Mucosa of stomach (tissue), 1 donor: ENCODE results near the gene SRP68.
"Not testable (repeated sequence)": the region's sequence is repeated elsewhere in the genome, so short reads cannot be mapped to it uniquely, and the experiment has no call there.

Source experiments
- H3K27me3 ChIP-seq: one replicate; pipeline ENCODE4 v1.7.0; 2013; ENCODE audit warnings: mild to moderate bottlenecking, low read length; ENCODE audit not compliant: control insufficient read depth, insufficient read depth
- H3K36me3 ChIP-seq: one replicate; pipeline ENCODE4 v1.7.0; 2013; ENCODE audit warnings: low read length; ENCODE audit not compliant: control insufficient read depth, insufficient read depth
- H3K4me1 ChIP-seq: one replicate; pipeline ENCODE4 v1.7.0; 2013; ENCODE audit warnings: mild to moderate bottlenecking, low read length; ENCODE audit not compliant: control insufficient read depth, insufficient read depth
- H3K4me3 ChIP-seq: one replicate; pipeline ENCODE4 v1.7.0; 2013; ENCODE audit warnings: low read length
- H3K9ac ChIP-seq: one replicate; pipeline ENCODE4 v1.7.0; 2013; ENCODE audit warnings: mild to moderate bottlenecking, low read length, moderate library complexity
- H3K9me3 ChIP-seq: one replicate; pipeline ENCODE4 v1.7.0; 2013; ENCODE audit warnings: mild to moderate bottlenecking, low read length, moderate library complexity; ENCODE audit not compliant: control insufficient read depth
- donor health status: Pancreatic carcinoma.

The SRP68 gene

DNA sequence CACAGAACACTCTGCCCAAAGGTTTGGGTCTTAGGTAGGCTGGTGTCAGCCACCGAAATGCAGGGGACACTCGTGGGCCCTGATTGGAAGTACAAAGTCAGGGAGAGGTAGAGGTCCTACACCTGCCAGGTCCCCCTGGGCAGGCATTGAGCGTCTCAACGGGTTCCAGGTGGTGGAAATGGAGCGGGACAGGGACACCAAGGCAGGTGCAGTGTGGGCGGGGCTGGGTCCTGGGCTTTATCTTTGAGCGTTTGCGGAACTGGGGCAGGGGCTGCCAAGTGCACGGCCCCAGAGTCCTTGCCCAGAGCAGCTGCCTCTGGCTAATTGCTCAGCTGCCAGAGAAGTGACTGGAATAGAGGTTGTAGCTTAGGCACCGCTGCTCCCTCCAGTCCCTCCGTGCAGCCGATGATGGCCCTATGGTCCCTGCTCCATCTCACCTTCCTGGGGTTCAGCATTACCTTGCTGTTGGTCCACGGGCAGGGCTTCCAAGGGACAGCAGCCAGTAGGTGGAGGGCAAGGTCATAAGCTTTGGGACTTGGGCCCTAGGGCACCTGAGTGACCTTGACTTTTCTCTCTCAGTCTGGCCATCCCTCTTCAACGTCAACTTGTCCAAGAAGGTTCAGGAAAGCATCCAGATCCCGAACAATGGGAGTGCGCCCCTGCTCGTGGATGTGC, 6.7 kb upstream of the SRP68 start, which contains the start of gene ZACN:
Gene ZACN (plus strand): TSS at position 323 of the 675 bp plus-strand sequence. CDS start 83 bp downstream, at position 406.
- Histone ChIP-seq H3K4me1 (peaks cover 22% of the 10 kb centered on the region), H3K9me3 (no peaks in the 10 kb centered on the region), H3K9ac (no peak within 1 kb of the TSS), H3K4me3 (no peak within 1 kb of the TSS), H3K36me3 (no peaks in the 10 kb centered on the region), H3K27me3 (peaks cover 67% of the 10 kb centered on the region)

DNA sequence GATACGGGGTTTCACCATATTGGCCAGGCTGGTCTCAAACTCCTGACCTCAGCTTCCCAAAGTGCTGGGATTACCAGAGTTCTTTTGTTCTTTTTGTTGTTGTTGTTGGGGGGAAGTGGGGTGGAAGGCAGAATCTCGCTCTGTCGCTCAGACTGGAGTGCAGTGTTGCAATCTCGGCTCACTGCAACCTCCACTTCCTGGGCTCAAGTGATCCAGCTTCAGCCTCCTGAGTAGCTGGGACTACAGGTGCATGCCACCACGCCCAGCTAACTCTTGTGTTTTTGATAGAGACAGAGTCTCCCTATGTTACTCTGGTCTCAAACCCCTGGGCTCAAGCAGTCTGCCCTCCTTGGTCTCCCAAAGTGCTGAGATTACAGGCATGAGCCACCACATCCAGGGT, 6.1 kb upstream of the SRP68 start:
- peaks cover 22% of the 10 kb centered on the region for H3K4me1 ChIP-seq
- not testable (repeated sequence) for H3K4me3 ChIP-seq, H3K36me3 ChIP-seq, H3K9ac ChIP-seq, H3K9me3 ChIP-seq
- H3K27me3 ChIP-seq: peaks cover 73% of the 10 kb centered on the region

DNA sequence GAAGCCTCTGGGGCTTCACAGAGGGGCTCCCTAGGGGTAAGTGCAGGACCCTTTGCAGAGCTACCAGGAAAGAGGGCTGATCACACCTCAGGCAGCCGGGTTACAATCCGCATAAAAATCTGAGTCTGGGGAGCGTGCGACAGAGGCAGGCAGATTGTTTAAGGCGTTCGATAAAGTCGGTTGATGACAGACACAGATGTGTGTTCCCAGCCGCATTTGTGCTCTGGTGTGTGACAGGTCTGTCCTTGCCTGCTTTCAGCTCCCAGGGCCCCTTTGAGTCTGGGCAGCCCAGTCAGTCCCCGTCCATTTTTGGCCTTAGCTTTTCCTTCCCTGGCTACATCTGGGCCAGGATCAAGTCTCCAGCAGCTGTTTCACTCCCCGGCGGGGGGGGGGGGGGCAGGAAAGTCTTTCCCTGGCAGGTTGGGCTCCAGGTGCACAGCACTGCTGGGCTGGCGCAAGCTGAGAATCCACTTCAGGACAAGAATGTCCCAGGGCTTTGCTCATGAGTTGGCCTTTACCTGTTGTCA, 5.3 kb upstream of the SRP68 start:
- no peaks in the 10 kb centered on the region for H3K36me3 ChIP-seq
- H3K4me1 ChIP-seq: peaks cover 22% of the 10 kb centered on the region
- peaks cover 74% of the 10 kb centered on the region for H3K27me3 ChIP-seq
- no peak overlapping the region for H3K9ac ChIP-seq
- no peaks in the 10 kb centered on the region for H3K9me3 ChIP-seq
- H3K4me3 ChIP-seq: no peak overlapping the region

DNA sequence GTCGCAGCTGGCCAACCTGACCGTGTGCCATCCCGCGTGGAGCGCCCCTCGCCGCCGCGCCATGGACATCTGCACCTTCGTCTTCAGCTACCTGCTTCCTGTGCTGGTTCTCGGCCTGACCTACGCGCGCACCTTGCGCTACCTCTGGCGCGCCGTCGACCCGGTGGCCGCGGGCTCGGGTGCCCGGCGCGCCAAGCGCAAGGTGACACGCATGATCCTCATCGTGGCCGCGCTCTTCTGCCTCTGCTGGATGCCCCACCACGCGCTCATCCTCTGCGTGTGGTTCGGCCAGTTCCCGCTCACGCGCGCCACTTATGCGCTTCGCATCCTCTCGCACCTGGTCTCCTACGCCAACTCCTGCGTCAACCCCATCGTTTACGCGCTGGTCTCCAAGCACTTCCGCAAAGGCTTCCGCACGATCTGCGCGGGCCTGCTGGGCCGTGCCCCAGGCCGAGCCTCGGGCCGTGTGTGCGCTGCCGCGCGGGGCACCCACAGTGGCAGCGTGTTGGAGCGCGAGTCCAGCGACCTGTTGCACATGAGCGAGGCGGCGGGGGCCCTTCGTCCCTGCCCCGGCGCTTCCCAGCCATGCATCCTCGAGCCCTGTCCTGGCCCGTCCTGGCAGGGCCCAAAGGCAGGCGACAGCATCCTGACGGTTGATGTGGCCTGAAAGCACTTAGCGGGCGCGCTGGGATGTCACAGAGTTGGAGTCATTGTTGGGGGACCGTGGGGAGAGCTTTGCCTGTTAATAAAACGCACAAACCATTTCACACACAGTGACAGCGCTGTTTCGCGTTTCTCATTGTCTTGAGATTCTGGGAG, 4.7 kb upstream of the SRP68 start:
- Histone ChIP-seq H3K4me3 (no peak overlapping the region), H3K9ac (no peak overlapping the region), H3K36me3 (no peaks in the 10 kb centered on the region), H3K27me3 (peaks cover 74% of the 10 kb centered on the region), H3K4me1 (peaks cover 22% of the 10 kb centered on the region), H3K9me3 (no peaks in the 10 kb centered on the region)

DNA sequence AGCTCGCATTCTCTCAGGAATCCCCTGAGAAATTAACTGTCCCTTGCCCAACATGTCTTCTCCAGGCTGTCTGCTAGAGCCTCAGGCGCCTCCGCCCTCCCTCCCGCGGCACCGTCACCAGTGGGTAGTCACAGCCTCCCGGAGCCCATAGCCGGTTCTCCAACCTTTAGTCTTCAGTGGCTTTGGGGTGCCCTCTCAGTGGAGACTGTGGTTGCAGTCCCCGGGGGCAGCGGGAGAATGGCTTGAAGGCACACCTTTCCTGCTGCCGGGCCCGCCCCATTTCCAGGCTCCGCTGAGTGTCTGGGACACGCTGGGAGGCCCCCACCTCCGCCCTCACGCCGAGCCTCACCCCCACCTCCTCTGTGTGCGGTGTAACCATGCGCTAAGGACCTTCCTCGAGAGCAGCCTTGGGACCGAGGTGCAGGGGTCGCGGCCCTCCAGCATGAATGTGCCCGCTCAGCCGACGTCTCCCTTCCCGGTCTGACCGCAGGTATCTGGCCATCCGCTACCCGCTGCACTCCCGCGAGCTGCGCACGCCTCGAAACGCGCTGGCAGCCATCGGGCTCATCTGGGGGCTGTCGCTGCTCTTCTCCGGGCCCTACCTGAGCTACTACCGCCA, 3.9 kb upstream of the SRP68 start:
- Histone ChIP-seq H3K36me3 (no peaks in the 10 kb centered on the region), H3K9ac (no peak overlapping the region), H3K4me3 (no peak overlapping the region), H3K27me3 (peaks cover 74% of the 10 kb centered on the region), H3K9me3 (no peaks in the 10 kb centered on the region), H3K4me1 (peaks cover 22% of the 10 kb centered on the region)

DNA sequence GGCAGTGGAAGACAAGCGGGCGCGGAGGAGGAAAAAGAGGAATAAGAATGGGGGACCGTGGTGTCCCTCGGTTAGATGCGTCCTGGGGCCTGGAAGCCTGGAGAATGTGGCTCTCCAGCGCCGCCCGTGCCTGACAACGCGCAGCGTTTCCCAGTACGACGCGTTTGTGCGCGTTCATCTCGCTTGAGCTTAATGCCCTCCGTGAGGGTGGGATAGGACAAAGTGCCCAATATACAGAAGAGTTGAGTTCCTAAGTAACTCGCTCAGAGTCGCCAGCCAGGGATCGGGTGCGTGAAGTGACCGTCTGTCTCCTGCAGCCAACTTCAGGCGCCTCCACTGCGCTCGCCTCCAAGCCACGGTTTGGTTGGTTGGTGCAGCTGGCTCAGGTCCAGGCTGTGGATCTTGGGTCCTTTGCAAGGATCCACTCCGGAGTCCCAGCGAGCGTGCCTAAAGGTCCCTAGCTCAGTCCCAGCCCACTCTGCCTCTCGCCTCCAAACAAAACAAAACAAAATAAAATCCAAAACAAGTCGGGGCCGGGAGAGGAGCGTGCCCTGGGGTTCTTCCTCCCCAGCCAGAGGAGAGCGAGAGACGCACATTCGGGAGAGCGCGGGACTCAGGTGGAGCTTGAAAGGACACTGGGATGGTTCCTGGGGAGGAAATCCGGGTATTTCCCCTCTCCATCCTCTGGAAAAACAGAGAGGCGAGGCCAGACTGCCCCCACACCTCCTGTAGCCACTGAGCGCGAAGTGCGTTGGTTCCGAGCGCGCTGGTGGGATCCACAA, 3.2 kb upstream of the SRP68 start:
- H3K4me3 ChIP-seq: no peak overlapping the region
- no peak overlapping the region for H3K9ac ChIP-seq
- peaks cover 72% of the 10 kb centered on the region for H3K27me3 ChIP-seq
- peaks cover 28% of the 10 kb centered on the region for H3K4me1 ChIP-seq
- no peaks in the 10 kb centered on the region for H3K9me3 ChIP-seq
- H3K36me3 ChIP-seq: no peaks in the 10 kb centered on the region

DNA sequence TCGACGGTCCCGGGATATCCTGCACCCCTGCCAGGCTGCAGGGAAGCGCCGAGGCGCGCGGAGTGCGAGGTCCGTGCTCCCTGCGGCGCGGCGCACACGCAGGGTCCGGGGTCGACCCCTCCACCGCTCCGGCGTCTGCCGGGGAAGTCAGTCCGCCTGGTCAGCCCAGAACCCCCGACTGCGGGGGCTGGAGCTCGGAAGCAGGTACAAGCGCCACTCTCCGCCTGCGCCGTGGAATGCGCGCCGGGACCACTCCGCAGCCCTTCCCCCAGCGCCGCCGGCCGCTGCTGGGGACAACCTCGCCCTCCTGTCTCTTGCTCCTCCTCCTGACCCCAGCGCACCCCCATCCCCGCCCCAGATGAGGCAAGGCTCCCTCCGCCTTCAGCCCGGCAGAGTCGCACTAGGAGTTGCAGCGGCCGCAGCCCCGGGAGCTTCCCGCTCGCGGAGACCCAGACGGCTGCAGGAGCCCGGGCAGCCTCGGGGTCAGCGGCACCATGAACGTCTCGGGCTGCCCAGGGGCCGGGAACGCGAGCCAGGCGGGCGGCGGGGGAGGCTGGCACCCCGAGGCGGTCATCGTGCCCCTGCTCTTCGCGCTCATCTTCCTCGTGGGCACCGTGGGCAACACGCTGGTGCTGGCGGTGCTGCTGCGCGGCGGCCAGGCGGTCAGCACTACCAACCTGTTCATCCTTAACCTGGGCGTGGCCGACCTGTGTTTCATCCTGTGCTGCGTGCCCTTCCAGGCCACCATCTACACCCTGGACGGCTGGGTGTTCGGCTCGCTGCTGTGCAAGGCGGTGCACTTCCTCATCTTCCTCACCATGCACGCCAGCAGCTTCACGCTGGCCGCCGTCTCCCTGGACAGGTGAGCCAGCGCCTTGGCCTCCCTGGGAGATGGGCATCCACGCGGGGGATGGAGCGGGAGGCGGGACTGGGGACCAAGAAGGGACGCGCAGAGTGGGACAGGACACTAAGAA, 2.4 kb upstream of the SRP68 start, which contains the start of gene GALR2:
Gene GALR2 (plus strand): TSS at position 392 of the 974 bp plus-strand sequence. CDS start 103 bp downstream, at position 495.
- peaks cover 21% of the 10 kb centered on the region for H3K4me1 ChIP-seq
- H3K9me3 ChIP-seq: no peaks in the 10 kb centered on the region
- no peak within 1 kb of the TSS for H3K4me3 ChIP-seq
- H3K27me3 ChIP-seq: peaks cover 63% of the 10 kb centered on the region
- H3K36me3 ChIP-seq: no peaks in the 10 kb centered on the region
- no peak within 1 kb of the TSS for H3K9ac ChIP-seq

DNA sequence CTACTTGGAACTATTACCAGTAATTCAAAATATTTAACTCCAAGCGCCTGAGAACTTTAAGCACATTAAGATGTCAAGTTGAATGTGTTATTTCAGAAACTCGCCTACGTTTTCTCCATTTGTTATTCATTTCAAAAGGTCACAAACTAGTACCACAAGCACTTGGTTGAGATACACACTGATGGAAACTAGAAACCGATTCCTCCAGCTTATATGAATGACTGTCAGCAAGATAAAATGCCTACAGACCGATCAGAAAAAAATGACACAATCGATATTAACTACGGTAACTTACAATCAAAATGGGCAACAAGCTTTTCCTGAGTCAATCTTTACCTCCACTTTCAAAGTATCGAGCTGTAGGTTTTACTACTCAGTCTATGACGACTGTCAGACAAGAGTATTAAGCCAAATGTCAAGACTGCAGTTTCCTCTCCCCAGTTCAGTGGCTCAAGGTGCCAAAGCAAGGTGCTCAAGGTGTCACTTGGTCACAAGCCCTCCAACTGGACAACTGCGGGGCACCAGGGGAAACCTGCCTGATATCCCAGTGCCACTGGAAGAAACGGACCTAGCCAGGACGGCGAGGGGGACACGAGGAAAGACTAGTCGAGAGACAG, 678 bp downstream of the SRP68 start:
- peaks cover 33% of the 10 kb centered on the region for H3K27me3 ChIP-seq
- peak overlapping the region; percentile 68 for H3K9ac ChIP-seq
- H3K9me3 ChIP-seq: no peaks in the 10 kb centered on the region
- H3K4me1 ChIP-seq: peaks cover 13% of the 10 kb centered on the region
- no peaks in the 10 kb centered on the region for H3K36me3 ChIP-seq
- peak overlapping the region; percentile 54 for H3K4me3 ChIP-seq

DNA sequence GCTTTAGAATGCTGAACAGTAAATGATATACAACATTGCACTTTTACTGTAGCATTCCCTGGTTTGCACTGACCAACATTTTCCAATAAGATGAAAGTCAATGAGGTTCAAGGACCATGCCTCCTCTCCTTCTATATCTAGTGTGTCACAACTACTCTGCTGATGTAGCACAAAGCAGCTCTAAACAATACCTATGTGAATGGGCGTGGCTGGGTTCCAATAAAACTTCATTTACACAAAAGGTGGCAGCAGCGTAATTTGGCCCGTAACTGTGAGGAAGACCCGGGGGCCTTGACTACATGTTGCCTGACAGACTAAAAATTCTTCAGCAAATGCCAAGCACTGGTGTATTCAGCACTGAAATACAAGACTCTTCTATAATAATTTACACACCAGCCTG, 6.5 kb downstream of the SRP68 start:
- Histone ChIP-seq H3K36me3 (peaks cover 22% of the 10 kb centered on the region), H3K9ac (no peak overlapping the region), H3K4me3 (no peak overlapping the region), H3K27me3 (no peaks in the 10 kb centered on the region), H3K9me3 (no peaks in the 10 kb centered on the region), H3K4me1 (peaks cover 3% of the 10 kb centered on the region)

DNA sequence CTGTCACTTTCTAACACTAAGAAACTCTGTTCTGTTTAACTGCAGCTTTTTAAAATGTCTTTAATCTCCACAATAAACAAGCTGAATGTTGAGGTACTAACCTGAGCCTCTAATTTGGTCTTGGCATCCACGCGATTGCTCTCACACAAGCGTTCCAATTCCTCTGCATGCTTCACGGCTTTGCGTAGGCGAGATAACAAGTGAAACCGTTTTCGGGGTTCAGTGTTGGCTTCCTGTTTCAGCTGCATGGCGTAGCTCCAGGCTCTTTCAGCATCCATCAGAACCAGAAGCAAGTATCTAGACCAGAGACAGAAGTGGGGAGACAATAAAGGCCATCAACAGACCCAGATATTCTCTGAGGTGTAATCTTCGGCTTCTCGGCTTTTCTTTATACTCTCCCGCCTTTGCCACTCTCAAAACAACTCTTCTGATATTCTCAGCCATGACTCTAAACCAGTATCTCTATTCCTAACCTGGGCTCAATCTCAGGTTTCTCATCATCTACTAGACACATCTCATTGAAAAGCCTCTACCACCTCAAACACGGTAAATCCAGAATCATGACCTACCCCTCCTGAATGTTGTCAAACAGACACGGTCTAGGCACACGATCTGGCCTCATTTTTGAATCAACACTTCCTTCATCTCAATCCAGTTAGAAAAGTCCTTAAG, 8.3 kb downstream of the SRP68 start:
- no peaks in the 10 kb centered on the region for H3K27me3 ChIP-seq
- H3K4me1 ChIP-seq: no peaks in the 10 kb centered on the region
- H3K9ac ChIP-seq: no peak overlapping the region
- H3K36me3 ChIP-seq: peaks cover 28% of the 10 kb centered on the region
- no peaks in the 10 kb centered on the region for H3K9me3 ChIP-seq
- no peak overlapping the region for H3K4me3 ChIP-seq
